ENCODE results near the gene COPS7A.

Gene COPS7A, protein sequence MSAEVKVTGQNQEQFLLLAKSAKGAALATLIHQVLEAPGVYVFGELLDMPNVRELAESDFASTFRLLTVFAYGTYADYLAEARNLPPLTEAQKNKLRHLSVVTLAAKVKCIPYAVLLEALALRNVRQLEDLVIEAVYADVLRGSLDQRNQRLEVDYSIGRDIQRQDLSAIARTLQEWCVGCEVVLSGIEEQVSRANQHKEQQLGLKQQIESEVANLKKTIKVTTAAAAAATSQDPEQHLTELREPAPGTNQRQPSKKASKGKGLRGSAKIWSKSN

DNA sequence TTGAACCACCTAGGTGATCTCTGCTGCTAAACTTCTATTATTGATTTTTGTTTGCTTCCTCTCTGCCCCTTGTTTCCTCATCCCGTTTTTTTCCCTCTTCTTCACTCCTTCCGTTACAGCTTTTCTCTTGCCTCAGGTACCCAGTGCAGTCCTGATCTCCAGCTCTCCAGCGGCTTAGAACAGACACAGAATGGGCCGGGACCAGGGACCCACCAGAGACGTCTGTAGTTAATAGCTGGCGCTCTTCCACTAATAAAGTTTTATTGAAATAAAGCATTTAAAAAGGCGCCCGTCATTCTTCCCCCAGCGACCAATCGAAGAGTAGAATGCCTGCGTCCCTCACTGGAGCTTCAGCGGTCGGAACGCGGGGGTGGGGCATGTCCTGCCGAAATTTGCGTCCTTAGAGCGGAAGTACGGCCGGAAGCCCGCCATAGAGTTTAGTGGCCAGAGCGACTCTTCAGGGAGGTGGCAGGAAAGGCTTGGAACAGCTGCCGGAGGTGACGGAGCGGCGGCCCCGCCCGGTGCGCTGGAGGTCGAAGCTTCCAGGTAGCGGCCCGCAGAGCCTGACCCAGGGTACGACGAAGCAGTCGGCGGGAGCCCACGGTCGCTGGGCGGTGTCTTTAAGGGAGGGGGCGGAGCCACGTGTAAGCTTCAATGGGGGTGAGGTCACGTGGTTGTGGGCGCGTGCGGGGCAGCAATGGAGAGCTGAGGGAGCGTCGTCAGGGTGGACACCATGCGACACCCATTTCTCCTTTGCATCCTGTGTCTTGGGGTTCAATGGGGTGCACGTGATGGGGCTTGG, at the start of gene COPS7A:
Gene COPS7A (plus strand): TSS at position 440 of the 802 bp plus-strand sequence. CDS start 611 bp downstream, outside the sequence.
- DNase-seq (ENCODE audit: low spot score), result peak; percentile 99

DNA sequence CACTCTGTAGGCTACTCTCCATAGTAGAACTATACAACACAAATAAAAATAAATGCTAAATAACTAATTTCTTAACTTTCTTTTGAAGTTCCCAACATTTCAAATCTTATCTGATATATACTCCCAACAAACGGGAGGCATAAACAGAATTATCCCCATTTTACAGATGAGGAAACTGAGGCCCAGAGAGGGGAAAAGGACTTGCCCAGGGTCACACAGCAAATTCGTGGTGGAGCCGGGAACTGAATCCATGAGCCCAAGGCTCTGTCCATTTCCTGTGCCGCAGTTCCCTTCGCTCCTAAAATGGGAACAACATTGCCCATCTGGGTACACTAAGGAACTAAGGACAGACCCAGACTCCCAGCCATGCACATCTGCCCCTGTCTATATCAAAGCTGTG, 46.9 kb upstream of the COPS7A start:
- no peak for DNase-seq (ENCODE audit: low spot score)

DNA sequence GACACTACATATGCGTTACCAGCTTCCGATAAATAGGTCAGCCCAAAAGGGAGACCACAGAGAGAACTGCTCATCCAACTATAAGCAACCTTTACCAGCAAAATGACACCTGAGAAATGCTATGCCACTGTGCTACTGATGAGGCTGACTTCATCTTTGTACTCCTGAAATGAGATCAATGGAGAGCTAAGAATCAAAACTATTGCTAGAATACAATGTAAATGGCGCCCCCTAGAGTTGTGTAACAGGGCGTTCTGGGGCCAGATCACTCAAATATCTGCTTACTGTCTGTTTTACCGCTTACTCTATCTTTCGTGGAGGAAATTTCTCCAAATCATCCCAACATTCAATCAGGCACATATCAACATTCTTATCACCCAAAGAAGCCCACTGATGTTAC, 39.2 kb upstream of the COPS7A start:
- peak; percentile 79 for DNase-seq (ENCODE audit: low spot score)

DNA sequence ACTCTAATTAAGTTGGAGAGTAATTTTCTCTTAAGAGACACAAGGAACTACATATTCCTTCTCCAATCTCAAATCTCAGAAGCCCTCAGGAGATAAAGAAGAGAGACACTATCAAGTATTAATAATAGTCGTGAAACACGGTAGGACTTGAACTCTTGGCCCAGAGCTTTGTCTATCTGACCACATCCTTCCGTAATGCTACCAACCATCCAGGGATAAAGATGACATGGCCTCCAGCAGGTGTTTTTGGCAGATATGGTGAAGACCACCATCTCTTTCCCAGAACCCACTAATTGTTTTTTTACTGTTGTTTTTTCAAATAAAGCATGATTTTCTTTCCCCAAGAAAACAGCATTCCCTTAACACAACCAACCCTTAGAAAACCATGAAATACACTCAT, 38.0 kb upstream of the COPS7A start:
- DNase-seq (ENCODE audit: low spot score), result no peak

DNA sequence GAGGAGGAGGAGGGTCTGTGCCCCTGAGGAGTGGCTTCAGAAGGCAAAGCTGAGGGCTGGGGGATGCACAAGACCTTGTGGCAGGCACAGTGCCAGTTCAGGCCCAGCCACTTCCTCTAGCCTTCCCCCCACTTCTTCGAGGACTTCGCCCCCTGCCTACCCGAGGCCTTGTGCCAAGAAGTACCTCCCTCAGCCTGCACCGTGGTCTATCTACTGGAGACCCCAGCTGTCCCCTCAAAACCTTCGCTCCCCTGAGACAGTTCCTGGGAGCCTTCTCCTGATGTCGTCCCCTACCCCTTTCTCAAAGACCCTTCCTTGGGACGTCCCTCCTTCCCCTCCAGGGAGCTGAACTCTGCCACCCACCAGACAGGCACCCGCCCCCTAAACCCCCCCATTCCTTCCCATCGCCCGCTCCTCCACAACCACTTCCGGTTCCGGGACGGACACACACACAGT, 35.3 kb upstream of the COPS7A start:
- DNase-seq (ENCODE audit: low spot score), result no peak

DNA sequence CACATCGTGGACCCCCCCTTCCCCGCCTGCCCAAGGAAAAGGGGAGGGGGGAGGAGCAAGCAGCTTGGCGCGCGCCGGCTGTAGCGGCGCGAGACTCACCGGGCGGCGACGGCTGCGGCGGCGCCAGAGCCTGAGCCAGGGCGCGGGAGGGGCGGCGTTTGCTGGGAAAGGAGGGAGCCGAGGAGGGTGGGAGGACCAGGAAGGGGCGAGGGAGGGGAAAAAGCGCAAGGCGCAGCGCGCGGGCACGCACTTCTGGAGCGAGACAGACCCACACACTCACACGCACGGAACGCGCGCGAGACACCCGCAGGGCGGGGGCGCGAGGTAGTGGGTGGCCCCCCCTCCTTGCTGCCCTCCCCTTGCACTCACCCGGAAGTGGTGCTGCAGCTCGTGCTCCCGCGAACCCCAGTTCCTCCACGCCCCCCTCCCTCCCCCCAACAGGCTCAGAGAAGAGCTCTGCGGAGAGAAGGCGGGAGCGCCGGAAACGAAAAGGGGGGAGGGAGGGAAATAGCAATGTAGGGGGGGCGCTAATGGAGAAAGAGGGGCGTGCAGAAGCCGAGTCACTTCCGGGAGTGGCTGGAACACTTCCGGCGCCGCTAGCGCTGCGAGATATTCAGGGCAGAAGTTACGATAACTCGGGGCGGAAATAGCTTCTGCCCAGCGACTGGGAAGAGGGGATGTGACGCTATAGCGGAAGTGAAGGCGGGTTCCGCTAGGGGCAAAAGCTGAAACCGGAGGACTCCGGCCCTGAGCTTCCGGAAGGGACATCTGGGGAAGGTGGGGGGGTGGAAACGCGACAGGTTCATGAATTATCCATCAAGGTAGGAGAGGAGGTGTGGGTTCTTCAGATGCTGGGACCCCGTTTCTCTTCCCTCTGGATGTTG, 34.6 kb upstream of the COPS7A start, which contains the start of gene ZNF384:
Gene ZNF384 (minus strand): TSS at position 377 of the 884 bp plus-strand sequence. CDS start 9,855 bp downstream, outside the sequence.
- peak; percentile 98 for DNase-seq (ENCODE audit: low spot score)

DNA sequence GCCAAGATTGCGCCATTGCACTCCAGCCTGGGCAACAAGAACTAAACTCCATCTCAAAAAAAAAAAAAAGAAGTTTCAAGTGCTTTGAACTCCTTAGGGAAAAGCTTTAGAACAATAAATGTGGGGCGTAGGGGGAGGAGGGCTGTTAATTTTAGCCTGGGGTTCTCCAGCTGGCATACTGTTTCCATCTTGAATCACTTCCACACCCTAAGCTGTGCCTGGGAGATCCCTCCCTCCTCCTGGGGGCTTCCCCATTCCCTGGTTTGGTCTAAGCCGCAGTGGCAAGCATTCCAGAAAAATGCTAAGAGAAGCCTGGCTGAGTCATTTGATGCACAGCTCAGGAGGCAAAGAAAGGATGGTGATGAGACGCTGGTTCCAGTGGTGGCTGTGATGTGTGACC, 32.4 kb upstream of the COPS7A start:
- no peak for DNase-seq (ENCODE audit: low spot score)

DNA sequence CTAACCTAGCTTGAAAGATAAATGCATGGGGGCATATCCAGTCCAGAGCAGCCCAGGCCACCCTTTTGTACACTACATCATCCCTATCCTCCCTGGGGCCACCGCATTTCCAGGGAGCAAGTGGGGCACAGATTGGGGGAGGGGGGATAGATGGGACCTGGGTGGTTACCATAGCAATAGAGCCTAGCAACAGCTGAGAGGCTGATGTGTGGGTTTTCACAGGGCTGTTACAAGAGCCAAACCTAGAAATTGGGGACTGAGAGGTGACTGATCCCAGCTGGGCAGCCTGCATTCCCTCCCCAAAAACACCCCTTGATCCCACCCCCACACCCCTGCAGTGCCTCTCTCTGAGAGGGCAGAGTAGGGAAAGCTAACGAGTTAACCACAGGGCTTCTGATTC, 31.0 kb upstream of the COPS7A start:
- DNase-seq (ENCODE audit: low spot score), result no peak

DNA sequence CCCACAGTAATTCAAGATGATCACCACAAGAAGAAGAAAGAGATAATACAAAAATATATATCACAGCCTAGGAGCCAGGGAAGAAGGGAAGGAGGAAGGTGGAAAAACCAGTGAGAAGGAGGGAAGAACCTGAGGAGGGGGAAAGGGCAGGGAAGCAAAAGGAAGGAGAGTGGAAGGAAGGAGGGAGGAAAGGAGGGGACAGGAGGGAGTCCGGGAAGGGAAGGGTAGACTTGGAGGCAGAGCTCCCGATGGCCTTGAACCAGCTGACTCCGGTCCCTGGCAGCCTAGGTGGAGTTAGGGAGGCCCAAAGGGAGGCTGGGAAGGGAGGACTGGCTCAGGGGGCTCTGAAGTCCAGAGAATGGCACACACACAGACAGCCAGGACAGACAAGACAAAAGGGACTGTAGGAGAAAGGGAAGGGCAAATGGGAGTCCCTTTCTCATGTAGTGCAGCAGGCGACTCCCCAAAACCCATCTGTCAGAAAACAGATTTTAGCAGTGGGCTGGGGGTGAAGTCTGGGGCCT, 30.0 kb upstream of the COPS7A start:
- DNase-seq (ENCODE audit: low spot score), result no peak

DNA sequence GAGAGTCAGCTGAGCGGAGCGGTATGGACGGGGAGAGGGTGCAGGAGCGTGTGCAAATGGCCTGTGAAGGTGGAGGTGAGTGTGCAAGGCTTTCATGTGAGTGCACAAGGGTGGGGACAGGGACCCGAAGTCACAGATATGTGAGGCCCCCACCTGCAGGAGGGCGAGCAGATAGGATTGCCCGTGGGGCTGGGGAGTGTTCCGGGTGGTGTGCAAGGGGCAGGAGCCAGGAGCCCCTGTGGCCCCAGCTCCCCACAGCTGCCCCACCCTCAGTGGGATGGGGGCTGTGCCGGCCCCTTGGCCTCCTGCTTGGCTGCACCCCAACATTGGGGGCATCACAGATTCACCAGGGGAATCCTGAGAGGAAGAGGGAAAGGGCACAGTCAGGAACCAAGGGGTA, 29.1 kb upstream of the COPS7A start:
- DNase-seq (ENCODE audit: low spot score), result no peak

DNA sequence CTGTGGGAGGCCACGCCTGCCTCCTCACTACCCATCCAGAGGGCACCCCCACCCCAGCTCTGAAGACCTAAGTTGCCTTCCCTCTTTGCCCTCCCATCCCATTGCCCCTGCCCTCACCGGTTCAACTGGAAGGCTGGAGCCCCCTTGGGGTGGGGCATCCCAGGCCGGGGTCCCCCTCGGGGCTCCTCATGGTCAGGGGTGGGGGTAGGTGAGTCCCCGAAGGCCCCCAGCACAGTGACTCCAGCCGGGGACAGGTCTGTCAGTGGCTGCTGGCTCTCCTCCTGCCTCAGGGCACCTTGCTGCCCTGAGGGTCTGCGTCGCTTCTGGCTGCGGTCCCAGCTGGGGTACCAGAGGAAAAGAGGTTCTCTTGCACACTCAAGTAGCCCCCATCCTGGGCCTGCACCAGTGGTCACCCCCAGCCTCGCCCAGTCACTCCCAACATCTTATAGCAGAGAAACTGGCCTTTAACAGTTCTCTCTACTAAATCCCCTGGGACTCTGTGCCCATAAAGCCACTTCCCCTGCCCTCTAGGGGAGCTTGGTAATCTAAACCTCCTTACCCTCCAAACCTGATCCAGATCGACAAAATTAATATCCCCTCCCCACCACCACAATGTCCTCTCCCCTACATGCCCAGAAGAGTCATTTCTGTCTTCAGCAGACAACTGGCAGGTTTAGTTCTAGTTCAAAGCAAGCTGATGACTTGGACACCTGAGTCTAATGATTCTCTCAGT, 28.4 kb upstream of the COPS7A start:
- no peak for DNase-seq (ENCODE audit: low spot score)

DNA sequence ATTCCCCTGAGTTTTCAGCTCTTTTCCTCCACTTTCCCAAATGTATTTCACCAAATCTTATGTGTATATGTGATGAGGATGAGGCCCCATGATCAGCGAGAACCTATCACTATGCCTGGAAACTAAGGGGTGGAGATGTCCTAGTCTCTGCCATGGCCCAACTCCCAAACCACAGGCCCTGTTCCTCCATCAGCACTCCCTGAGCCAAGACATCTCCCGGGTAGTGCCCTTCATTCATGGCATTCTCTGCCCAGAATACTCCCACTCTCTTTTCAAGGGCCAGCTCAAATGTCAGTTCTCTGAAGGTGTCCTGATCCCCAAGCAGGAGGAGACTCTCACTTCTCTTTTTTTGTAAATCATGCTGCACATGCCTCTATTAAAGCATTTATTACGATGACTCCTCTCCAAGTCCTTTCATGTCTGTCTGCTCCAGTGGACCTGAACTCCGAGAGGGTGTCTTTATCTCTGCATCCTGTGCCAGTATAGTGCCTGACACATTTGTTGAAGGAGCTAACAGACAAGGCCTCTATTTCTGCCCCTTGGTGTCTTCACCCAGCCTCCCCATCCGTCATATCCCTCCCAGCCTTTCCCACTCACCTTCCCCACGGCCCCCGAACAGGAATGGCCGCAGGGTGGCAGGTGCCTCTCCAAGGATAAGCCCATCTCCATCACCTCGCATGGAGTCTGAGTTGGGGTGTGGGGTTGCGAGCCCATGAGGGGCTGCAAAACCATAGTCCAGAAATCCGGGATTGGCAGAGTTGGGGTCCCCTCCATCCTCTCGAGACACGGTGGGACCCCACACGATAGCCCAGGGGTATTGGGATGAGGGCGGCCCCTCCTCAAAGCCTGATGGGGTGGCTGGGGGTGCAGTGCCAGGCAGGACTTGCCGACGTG, 26.9 kb upstream of the COPS7A start:
- DNase-seq (ENCODE audit: low spot score), result no peak

DNA sequence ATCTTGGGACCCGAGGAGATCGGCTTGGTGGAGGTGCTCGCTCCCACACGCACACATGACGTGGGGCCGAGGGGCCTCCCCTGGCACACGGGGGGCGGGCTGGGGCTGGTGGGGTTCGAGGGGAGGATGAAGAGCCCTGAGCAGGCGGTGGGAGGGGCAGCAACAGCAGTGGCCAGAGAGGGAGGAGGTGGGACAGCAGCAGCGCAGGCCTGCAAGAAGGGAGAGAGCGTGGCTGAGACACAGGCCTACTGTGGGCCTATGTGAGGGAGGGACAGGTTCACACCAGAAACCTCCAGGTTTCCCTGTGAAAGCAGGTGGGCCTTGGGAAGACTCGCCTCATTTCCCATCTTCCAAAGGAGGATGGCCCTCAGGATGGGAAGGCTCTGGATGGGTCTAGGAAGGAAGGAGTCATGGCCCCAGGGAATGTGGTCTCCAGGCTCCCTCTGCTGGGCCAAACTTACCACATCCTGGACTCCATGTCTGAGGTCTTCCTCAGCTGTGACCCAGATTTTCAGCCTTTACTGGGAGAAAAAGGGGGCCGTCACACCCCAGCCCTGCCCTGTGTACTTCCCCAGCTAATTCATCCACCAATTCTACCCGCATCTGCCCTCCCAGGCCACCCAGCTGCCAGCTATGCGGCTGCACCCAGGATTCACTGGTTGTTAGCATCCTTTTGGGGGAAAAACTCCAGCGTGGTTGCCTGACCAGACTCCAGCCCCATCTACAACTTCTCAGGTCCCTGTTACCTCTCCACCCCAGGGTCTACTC, 26.1 kb upstream of the COPS7A start:
- no peak for DNase-seq (ENCODE audit: low spot score)

DNA sequence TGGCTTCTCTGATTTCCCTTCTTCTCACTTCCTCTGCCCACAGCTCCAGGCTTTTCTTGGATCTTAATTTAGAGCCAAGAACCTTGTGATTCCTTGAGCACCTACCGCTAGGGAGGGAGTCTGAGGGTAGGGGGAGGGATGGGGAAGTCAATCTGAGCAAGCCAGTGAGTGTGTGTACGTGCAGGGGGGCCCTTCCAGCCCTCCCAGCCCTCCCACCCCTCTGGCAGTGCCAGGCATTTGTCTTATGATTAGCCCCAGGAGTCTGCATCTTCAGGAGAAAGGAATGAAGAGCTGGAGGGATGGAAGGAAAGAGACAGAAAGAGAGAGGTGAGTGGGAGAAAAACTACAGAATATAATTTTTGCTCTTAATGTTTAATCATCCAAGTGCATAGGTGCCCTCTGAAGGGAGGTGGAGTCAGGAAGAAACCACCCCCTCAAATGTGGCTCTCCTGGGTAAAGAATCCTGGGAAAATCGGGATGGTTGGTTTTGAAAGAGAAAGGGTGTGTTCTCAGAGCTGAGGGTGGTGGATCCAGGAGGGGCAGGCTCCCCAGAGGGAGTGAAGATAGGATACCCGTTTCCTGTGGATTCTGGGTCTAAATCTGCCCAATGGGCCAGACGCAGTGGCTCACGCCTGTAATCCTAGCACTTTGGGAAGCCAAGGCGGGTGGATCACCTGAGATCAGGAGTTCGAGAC, 25.3 kb upstream of the COPS7A start:
- DNase-seq (ENCODE audit: low spot score), result no peak

DNA sequence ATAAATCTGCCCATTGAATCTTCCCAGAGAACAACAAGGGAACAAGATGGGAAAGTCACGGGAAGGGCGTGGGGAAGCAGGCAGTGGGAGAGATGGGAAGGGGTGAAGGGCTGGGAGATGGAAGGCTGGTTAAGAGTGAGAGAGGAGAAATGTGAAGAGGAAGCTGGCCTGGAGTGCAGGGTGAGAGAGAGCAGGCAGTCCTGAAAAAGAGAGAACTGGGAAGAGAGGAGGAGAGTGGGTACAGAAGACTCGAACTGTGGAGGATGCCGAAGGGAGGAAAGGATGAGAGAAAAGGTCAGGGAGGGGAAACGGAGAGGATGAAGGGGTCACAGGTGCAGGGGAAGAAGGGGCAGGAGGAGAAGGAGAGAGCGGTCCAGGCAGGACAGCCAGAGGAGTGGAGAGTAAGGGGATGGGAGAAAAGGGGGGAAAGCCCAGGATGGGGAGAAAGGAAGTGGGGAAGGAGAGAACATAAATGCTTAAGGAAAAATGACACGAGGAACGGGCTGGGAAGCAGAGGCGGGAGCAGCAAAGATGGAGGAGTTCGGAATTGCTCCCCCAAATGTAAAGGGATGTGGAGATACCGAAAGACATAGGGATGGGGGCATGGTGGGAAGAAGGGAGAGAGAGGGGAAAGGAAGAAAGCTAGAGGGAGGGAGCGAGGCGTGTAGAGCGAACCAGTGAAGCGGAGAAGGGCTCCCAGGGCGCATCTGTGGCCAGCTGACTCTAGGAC, 24.4 kb upstream of the COPS7A start:
- DNase-seq (ENCODE audit: low spot score), result no peak

DNA sequence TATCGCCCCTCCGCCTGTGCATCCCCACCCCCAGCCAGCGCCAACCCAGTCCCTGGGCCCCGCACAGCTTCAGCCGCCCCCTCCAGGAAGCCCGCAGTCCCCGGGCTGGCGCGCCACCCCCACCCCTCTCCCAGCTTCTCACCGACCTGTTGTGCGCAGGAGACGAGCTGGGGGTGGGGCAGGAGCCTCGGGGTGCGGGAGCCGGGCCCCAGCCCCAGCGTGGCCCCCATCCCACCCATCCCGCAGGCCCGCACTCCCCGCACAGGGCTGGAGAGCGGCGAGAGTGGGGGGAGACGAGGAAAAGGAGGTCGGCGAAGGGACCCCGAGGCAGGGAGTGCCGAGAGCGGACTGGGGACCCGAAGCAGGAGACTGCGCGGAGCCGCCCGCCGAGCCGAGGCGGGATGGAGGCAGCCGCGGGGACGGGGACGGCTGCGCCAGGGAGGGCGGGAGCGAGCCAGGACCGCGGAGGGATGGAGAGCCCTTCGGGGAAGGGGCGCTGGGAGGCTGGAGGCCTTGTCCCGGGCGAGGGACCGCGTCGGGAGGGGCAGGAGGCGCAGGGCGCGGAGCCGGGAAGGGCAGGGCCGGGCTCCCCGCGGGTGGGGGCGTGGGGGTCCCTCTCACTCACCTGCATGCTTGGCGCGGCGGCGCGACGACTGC, 23.7 kb upstream of the COPS7A start:
- DNase-seq (ENCODE audit: low spot score), result no peak

DNA sequence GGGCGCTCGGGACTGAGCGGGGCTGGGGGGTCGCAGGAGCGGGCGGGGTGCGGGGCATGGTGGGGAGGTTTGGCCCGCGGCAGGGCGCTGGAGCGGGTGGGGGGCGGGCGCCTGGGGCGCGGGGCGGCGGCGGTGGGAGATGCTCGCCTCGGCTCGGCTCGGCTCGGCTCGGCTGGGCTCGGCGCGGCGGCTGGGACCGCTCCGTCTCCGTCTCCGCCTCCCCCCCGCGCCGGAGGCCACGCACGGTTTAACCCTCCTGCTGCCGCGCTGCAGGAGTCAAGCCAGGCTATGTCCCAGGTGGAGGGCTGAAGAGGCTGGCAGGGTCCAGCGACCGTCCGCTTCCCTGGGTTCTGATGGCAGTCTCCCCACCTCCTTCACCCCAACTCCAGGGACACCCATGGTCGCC, 23.2 kb upstream of the COPS7A start, which contains the start of gene PIANP:
Gene PIANP (minus strand): TSS at position 170 of the 406 bp plus-strand sequence. CDS start 2,754 bp downstream, outside the sequence.
- DNase-seq (ENCODE audit: low spot score), result no peak
